ENCODE measurements around the gene BLM.

BLM gene

GRCh38 chr15:90711842-90712241 is 5.3 kb upstream of the BLM start:
- no peak overlapping the region for H2AFZ ChIP-seq (ENCODE audit: low read depth)
- no peaks in the 10 kb centered on the region for H4K20me1 ChIP-seq (ENCODE audit: insufficient read depth)
- H3K9ac ChIP-seq = peak overlapping the region; percentile 16; the same call in 1 of the 2 replicates
- H3K4me2 ChIP-seq = peak overlapping the region; percentile 88
- TF ChIP-seq, protein P1, sequence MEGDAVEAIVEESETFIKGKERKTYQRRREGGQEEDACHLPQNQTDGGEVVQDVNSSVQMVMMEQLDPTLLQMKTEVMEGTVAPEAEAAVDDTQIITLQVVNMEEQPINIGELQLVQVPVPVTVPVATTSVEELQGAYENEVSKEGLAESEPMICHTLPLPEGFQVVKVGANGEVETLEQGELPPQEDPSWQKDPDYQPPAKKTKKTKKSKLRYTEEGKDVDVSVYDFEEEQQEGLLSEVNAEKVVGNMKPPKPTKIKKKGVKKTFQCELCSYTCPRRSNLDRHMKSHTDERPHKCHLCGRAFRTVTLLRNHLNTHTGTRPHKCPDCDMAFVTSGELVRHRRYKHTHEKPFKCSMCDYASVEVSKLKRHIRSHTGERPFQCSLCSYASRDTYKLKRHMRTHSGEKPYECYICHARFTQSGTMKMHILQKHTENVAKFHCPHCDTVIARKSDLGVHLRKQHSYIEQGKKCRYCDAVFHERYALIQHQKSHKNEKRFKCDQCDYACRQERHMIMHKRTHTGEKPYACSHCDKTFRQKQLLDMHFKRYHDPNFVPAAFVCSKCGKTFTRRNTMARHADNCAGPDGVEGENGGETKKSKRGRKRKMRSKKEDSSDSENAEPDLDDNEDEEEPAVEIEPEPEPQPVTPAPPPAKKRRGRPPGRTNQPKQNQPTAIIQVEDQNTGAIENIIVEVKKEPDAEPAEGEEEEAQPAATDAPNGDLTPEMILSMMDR (conservative IDR thresholded peaks at IDR 0.05; ENCODE audit: low read depth, low read length) = no peak
- peaks cover 68% of the 10 kb centered on the region for H3K4me1 ChIP-seq (ENCODE audit: low read depth, poor library complexity, severe bottlenecking)
- no peaks in the 10 kb centered on the region for H3K36me3 ChIP-seq (ENCODE audit: insufficient read depth)
- peak overlapping the region; percentile 49 for H3K27ac ChIP-seq
- H3K27me3 ChIP-seq (ENCODE audit: insufficient read depth, low read depth) = no peaks in the 10 kb centered on the region
- no peaks in the 10 kb centered on the region for H3K79me2 ChIP-seq (ENCODE audit: insufficient read depth, low read depth)
- no peak overlapping the region for H3K4me3 ChIP-seq (IDR thresholded peaks at IDR 0.05; ENCODE audit: insufficient read depth, low read depth, low read length)

- peaks cover 66% of the 10 kb centered on the region for H3K4me1 ChIP-seq (ENCODE audit: low read depth, poor library complexity, severe bottlenecking)
- no peak overlapping the region for H2AFZ ChIP-seq (ENCODE audit: low read depth)
- no peak overlapping the region for H3K9ac ChIP-seq
Measured at GRCh38 chr15:90713081-90713480, 4.1 kb upstream of the BLM start.

GRCh38 chr15:90716317-90716975 is 700 bp upstream of the BLM start:
- Histone ChIP-seq H3K9ac (peak overlapping the region; percentile 84; the same call in 1 of the 2 replicates), H3K4me1 (ENCODE audit: low read depth, poor library complexity, severe bottlenecking) (peaks cover 47% of the 10 kb centered on the region), H3K4me2 (peak overlapping the region; percentile 57), H3K27ac (peak overlapping the region; percentile 87), H3K79me2 (ENCODE audit: insufficient read depth, low read depth) (peaks cover 32% of the 10 kb centered on the region), H3K4me3 (IDR thresholded peaks at IDR 0.05; ENCODE audit: insufficient read depth, low read depth, low read length) (no peak overlapping the region), H3K36me3 (ENCODE audit: insufficient read depth) (no peaks in the 10 kb centered on the region), H3K27me3 (ENCODE audit: insufficient read depth, low read depth) (no peaks in the 10 kb centered on the region), H2AFZ (ENCODE audit: low read depth) (peak overlapping the region; percentile 64; the same call in 1 of the 2 replicates), H4K20me1 (ENCODE audit: insufficient read depth) (no peaks in the 10 kb centered on the region)
- TF ChIP-seq, protein P1 (conservative IDR thresholded peaks at IDR 0.05; ENCODE audit: low read depth, low read length) = no peak

More at GRCh38 chr15:90713081-90713480, 4.1 kb upstream of the BLM start:
- H3K36me3 ChIP-seq (ENCODE audit: insufficient read depth) = no peaks in the 10 kb centered on the region
- H3K79me2 ChIP-seq (ENCODE audit: insufficient read depth, low read depth) = peaks cover 6% of the 10 kb centered on the region
- H3K4me2 ChIP-seq = no peak overlapping the region; the same call in 1 of the 2 replicates
- no peak overlapping the region for H3K27ac ChIP-seq
- no peaks in the 10 kb centered on the region for H3K27me3 ChIP-seq (ENCODE audit: insufficient read depth, low read depth)
- no peak overlapping the region for H3K4me3 ChIP-seq (IDR thresholded peaks at IDR 0.05; ENCODE audit: insufficient read depth, low read depth, low read length)
- H4K20me1 ChIP-seq (ENCODE audit: insufficient read depth) = no peaks in the 10 kb centered on the region
- TF ChIP-seq, protein P1 (conservative IDR thresholded peaks at IDR 0.05; ENCODE audit: low read depth, low read length) = no peak

- peak overlapping the region; percentile 78 for H3K4me2 ChIP-seq
- TF ChIP-seq, protein P1 (conservative IDR thresholded peaks at IDR 0.05; ENCODE audit: low read depth, low read length) = no peak
- peak overlapping the region; percentile 59; the same call in 1 of the 2 replicates for H3K27ac ChIP-seq
- H4K20me1 ChIP-seq (ENCODE audit: insufficient read depth) = no peaks in the 10 kb centered on the region
- peaks cover 29% of the 10 kb centered on the region for H3K4me1 ChIP-seq (ENCODE audit: low read depth, poor library complexity, severe bottlenecking)
- no peaks in the 10 kb centered on the region for H3K36me3 ChIP-seq (ENCODE audit: insufficient read depth)
- H3K79me2 ChIP-seq (ENCODE audit: insufficient read depth, low read depth) = peaks cover 36% of the 10 kb centered on the region
- peak overlapping the region; percentile 65; the same call in 1 of the 2 replicates for H3K9ac ChIP-seq
- no peaks in the 10 kb centered on the region for H3K27me3 ChIP-seq (ENCODE audit: insufficient read depth, low read depth)
- H2AFZ ChIP-seq (ENCODE audit: low read depth) = no peak overlapping the region
- no peak overlapping the region for H3K4me3 ChIP-seq (IDR thresholded peaks at IDR 0.05; ENCODE audit: insufficient read depth, low read depth, low read length)
Measured at GRCh38 chr15:90718232-90718631, 1.1 kb downstream of the BLM start.
